ENCODE results near the gene ABCC11.
A peak's percentile ranks its signal among the peaks of the same experiment; 100 is the strongest.
"Not testable (repeated sequence)": the region's sequence is repeated elsewhere in the genome, so short reads cannot be mapped to it uniquely, and the experiment has no call there.

ABCC11 gene

DNA sequence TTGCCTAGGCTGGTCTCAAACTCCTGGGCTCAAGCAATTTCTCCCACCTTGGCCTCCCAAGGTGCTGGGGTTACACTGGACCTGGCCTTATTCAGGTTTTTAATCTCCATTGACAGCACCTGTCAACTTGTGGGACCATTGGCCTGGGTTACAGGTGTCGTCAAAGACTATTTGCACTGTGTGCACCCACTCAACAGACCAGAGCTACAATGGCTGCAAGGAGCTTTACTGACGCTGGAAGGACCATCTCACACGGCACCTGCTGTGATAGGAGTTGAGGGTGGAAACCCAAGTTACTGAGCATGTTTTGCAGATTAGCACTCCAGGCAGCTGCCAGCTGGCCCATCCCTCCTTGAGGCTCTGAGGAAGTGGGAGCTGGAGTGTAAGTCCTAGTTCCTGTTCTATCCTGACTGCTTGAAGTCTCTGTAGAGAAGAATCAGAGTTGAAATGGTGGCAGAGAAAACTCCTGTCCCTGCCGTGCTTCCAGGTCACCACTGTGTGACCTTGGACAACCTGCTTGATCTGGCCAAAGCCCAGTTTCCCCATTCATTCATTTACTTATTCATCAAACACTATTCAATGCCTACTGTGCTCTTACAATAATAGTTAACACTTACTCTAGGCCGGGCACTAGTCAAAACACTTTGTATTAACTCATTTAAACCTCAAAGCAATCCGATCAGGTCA lies 45.7 kb downstream of the ABCC11 start:
- no peak for DNase-seq (ENCODE audit: low spot score)

- no peak for DNase-seq (ENCODE audit: low spot score)
Measured at GRCh38 chr16:48197294-48197693, 50.0 kb downstream of the ABCC11 start.

- no peak for DNase-seq (ENCODE audit: low spot score)
Measured at GRCh38 chr16:48194828-48195556, 52.3 kb downstream of the ABCC11 start.

- DNase-seq (ENCODE audit: low spot score), result no peak
Measured at GRCh38 chr16:48193846-48194245, 53.5 kb downstream of the ABCC11 start.

- no peak for DNase-seq (ENCODE audit: low spot score)
Measured at GRCh38 chr16:48188449-48189102, 58.8 kb downstream of the ABCC11 start.

GRCh38 chr16:48187779-48188178 lies 59.6 kb downstream of the ABCC11 start:
- DNase-seq (ENCODE audit: low spot score), result no peak

- no peak for DNase-seq (ENCODE audit: low spot score)
Measured at GRCh38 chr16:48184681-48185080, 62.7 kb downstream of the ABCC11 start.

GRCh38 chr16:48182979-48183537 lies 64.3 kb downstream of the ABCC11 start:
- no peak for DNase-seq (ENCODE audit: low spot score)

- DNase-seq (ENCODE audit: low spot score), result not testable (repeated sequence)
Measured at GRCh38 chr16:48181746-48182520, 65.4 kb downstream of the ABCC11 start.

DNA sequence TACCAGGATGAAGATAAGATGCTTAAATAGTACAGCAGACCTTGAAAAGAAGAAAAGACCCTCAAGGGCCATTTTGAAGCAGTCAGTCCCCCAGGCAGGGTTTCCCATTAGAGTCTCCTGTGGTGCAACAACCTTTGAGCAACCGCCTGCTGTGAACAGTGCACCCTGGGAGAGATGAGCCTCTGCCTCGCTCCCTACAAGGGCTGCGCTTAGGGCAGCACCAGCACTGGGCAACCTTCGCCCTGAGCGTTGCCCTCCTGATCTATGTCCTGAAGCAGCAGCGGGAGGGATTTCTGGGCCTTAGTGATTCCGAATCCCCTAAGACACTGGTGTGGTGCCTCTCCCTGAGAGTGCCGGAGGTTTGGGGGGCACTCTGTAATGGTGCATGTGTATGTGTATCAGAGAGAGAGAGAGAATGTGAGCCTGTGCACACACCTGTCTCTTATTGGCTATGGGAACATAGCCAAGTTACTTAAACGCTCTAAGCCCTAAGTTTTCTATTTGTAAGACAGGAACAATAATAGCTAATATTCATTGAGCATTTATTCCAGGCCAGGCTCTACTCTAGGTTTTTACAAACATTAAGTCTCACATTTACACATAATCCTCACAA lies 66.4 kb downstream of the ABCC11 start:
- no peak for DNase-seq (ENCODE audit: low spot score)

DNA sequence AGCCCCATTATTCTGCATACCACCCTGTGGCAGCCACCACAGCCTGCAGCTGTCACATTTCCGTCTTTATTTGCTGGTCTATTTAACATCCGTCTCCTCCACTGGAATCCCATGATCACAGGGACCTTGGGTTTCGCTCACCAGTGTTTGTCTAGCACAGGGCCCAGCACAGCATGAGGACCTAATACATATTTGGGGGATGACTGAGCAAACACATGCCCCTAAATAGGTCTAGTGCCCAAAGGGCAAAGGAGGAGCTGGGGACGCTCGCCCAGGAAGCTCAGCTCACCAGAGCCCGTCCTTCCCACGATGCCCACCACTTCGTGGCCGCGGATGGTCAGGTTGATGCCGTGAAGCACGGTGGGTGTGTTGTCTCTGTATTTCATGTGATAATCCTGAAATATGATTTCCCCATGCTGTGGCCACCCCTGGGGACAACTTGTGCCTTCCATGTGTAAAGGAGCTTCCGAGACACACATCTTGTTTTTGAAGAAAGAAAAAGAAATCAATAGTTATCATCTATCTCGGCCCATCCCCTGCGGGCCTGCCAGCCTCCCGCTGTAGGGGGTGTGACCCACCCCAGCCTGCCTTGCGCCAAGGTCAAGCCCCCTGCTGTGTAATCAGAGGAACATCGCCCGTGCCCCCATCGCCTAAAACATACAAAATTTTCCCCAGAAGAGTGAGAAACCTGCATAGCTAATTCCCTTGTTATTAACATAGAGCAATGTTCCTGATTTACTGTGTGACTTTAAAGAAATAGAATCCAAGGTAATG lies 70.5 kb downstream of the ABCC11 start:
- DNase-seq (ENCODE audit: low spot score), result no peak

- no peak for DNase-seq (ENCODE audit: low spot score)
Measured at GRCh38 chr16:48173889-48174288, 73.5 kb downstream of the ABCC11 start.

GRCh38 chr16:48172682-48173081 lies 74.7 kb downstream of the ABCC11 start:
- no peak for DNase-seq (ENCODE audit: low spot score)

DNA sequence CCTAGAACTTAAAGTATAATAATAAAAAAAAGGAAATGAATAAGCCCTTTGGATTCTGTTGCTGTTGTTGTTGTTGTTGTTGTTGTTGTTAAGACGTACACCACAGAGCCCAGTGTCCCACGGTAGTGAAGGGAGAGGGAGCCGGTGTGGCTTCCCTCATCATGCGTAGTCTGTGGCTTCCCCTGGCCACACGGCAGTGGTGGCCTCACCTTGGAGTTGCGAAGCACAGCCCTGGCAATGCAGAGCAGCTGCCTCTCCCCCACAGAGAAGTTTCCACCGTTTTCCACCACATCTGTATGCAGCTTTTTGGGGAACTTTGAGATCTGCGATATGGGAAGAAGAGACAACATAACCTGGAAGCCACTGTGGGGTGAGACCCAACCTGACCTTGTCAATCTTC lies 77.4 kb downstream of the ABCC11 start:
- no peak for DNase-seq (ENCODE audit: low spot score)

DNA sequence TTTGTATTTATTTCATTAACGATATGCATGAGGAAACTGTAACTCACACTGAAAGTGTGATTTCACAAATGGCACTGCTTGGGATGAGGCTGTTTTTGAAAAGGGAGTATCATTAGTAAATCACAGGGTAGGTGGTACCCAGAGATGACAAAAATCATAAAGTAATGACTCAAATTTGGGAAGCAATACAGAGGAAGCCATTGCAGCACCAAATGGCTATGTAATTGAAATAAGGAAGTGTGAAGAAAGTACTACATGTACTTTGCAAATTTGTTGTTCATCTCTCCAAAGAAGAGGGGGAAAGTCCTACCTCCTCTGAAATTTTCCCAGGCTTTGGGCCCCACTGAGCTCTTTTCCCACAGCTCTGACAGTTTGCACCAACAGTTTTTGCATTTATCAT lies 79.3 kb downstream of the ABCC11 start:
- no peak for DNase-seq (ENCODE audit: low spot score)

- DNase-seq (ENCODE audit: low spot score), result not testable (repeated sequence)
Measured at GRCh38 chr16:48166617-48167016, 80.7 kb downstream of the ABCC11 start.

DNA sequence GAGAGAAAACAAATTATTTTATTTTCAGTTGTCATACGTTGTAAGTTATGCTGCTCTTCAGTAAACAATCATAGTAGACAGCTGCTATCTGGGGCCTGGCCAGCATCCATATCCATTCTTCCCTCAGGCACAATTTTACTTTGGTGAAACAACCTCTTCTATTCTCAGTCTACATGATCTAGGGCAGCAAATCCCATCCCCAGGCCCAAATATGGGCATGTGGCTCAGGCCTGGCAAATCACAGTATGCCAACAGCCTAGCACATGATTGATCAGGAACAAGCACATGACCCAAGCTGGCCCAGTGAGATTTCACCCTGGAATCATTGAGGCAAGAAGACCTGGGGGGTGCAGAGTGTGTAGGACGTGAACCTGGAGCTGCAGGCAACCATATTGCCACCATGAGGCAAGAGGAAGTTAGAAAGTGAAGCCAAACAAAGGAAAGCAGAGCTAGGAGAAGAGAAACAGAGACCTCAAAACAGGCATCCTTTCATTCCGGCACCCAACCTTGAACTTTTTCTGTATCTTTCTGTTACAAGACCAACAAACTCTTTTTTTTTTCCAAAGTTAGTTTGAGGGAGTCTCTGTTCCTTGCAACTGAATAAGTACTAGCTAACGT lies 81.3 kb downstream of the ABCC11 start:
- DNase-seq (ENCODE audit: low spot score), result no peak

DNA sequence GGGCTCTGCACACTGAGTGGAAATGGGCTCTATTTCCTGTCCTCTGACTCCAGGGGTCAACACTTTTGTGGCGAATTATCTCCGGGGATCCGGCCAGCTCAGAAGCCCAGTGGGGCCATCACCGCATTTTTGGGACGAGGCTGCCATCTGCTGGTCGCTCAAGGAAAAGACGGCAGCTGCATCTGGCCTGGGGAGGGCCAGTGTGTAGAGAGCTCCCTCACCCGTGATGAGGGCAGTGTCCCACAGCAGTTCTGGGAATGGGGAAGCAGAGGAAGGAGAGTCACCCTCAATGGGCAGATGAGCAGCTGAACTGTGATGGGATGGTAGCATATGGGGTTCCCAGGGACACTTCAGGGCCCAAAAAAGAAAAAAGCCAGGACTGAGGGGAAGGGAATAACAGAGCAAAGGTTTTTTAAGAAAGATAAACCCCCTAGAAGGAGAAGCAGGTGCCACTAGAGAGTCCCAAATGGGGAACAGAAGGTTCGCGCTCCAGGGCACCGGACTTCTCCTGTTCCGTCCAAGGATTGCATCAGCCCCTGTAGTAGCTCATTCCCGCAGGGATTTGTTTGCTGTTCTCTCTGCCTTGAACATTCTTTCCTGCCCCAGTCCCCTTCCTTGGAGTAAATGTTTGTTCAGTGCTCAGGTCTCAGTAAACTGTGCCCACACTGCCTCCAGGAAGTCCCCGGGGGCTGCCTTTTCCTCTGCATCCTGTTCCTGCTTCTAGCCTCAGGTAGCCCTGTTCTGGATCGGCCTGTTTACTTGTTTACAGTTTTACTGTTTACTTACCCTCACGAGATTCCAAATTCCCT lies 82.2 kb downstream of the ABCC11 start:
- DNase-seq (ENCODE audit: low spot score), result peak; percentile 86

GRCh38 chr16:48162839-48163410 lies 84.4 kb downstream of the ABCC11 start:
- no peak for DNase-seq (ENCODE audit: low spot score)

All from ecto neural progenitor cell (in vitro differentiated cells).